ENCODE data around the gene DCTPP1.

DCTPP1 gene

DNA sequence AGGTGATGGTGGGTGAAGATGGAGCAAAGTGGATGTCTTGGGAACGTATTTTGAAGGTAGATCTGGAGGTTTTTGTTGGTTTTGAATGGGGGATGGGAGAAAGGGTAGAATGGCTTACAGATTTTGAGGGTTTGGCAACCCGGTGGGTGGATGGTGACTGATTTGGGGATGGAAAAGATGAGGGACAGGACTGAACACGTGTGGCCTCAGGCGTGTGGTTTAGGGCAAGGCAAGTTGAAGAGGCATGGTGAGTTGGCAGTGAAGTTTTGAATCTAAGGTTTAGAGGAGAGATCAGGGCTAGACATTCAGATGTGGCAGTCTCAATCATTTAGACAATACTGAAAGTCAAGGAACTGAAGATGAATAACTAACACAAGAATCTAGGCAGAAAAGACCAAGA, 5.0 kb upstream of the DCTPP1 start:
- Histone ChIP-seq H3K14ac (ENCODE audit: low read length) (no peak overlapping the region), H2BK15ac (ENCODE audit: low read length) (no peak overlapping the region), H3K9ac (ENCODE audit: low read depth, low read length, poor library complexity) (no peak overlapping the region), H4K8ac (ENCODE audit: low read depth, low read length) (no peak overlapping the region), H3K4me3 (ENCODE audit: low read length in 2 of 2) (no peak overlapping the region), H3K4me2 (ENCODE audit: insufficient read depth, low read length, poor library complexity, severe bottlenecking) (no peak overlapping the region), H4K91ac (ENCODE audit: low read depth, low read length, poor library complexity) (no peak overlapping the region), H3K23ac (ENCODE audit: low read depth, low read length, poor library complexity) (no peak overlapping the region), H3K79me1 (ENCODE audit: low read depth, low read length) (no peaks in the 10 kb centered on the region), H3K36me3 (replicated peaks in 1 of 2; ENCODE audit: control insufficient read depth in 2 of 2, insufficient read depth in 2 of 2, low read length in 2 of 2) (no peaks in the 10 kb centered on the region), H3K27me3 (ENCODE audit: control insufficient read depth in 3 of 3, insufficient read depth in 3 of 3, low read depth in 1 of 3, low read length in 3 of 3) (peaks cover 0 to 10% (median 0%) of the 10 kb centered on the region in 3 experiments), H3K27ac (replicated peaks; ENCODE audit: low read length) (no peak overlapping the region), H2AFZ (ENCODE audit: low read length) (no peak overlapping the region), H2BK12ac (ENCODE audit: low read length) (no peak overlapping the region), H2AK5ac (ENCODE audit: low read depth, low read length) (no peak overlapping the region), H3K9me3 (replicated peaks in 1 of 2; ENCODE audit: control insufficient read depth in 2 of 2, insufficient read depth in 1 of 2, low read depth in 1 of 2, low read length in 2 of 2) (no peaks in the 10 kb centered on the region), H2BK5ac (ENCODE audit: low read length) (no peak overlapping the region), H3K4me1 (ENCODE audit: control insufficient read depth in 2 of 2, insufficient read depth in 1 of 2, low read depth in 1 of 2, low read length in 2 of 2) (peaks cover 4 to 5% of the 10 kb centered on the region in 2 donors), H3K18ac (ENCODE audit: low read length) (no peak overlapping the region), H2BK120ac (ENCODE audit: low read depth, low read length) (no peak overlapping the region), H3K4ac (ENCODE audit: low read length) (no peak overlapping the region)
- DNase-seq (ENCODE audit: low spot score), result no peak
- 100% methylated on average over 1 of the region's 4 CpGs; no CpG with 5 or more reads in 1 of the 2 donors for WGBS, 2 donors (ENCODE audit: extremely low coverage in 2 of 2, insufficient read length in 2 of 2, insufficient replicate concordance in 1 of 2)

- no peak for DNase-seq (ENCODE audit: low spot score)
- Histone ChIP-seq H3K4me2 (ENCODE audit: insufficient read depth, low read length, poor library complexity, severe bottlenecking) (no peak overlapping the region), H3K79me1 (ENCODE audit: low read depth, low read length) (peaks cover 5% of the 10 kb centered on the region), H3K9me3 (replicated peaks in 1 of 2; ENCODE audit: control insufficient read depth in 2 of 2, insufficient read depth in 1 of 2, low read depth in 1 of 2, low read length in 2 of 2) (no peaks in the 10 kb centered on the region), H2BK15ac (ENCODE audit: low read length) (peak overlapping the region; percentile 34), H3K9ac (ENCODE audit: low read depth, low read length, poor library complexity) (no peak overlapping the region), H2BK12ac (ENCODE audit: low read length) (no peak overlapping the region), H4K91ac (ENCODE audit: low read depth, low read length, poor library complexity) (no peak overlapping the region), H3K36me3 (replicated peaks in 1 of 2; ENCODE audit: control insufficient read depth in 2 of 2, insufficient read depth in 2 of 2, low read length in 2 of 2) (peaks cover 8 to 21% of the 10 kb centered on the region in 2 donors), H3K14ac (ENCODE audit: low read length) (peak overlapping the region; percentile 65), H3K27ac (replicated peaks; ENCODE audit: low read length) (peak overlapping the region; percentile 66), H2AK5ac (ENCODE audit: low read depth, low read length) (no peak overlapping the region), H3K27me3 (ENCODE audit: control insufficient read depth in 3 of 3, insufficient read depth in 3 of 3, low read depth in 1 of 3, low read length in 3 of 3) (peaks cover 0 to 7% (median 0%) of the 10 kb centered on the region in 3 experiments), H2BK5ac (ENCODE audit: low read length) (no peak overlapping the region), H2AFZ (ENCODE audit: low read length) (peak overlapping the region; percentile 89), H3K4ac (ENCODE audit: low read length) (no peak overlapping the region), H3K23ac (ENCODE audit: low read depth, low read length, poor library complexity) (peak overlapping the region; percentile 14), H4K8ac (ENCODE audit: low read depth, low read length) (peak overlapping the region; percentile 99), H3K4me1 (ENCODE audit: control insufficient read depth in 2 of 2, insufficient read depth in 1 of 2, low read depth in 1 of 2, low read length in 2 of 2) (peaks cover 4 to 13% of the 10 kb centered on the region in 2 donors), H3K18ac (ENCODE audit: low read length) (peak overlapping the region; percentile 27), H3K4me3 (ENCODE audit: low read length in 2 of 2) (peak overlapping the region; percentile 49 to 73), H2BK120ac (ENCODE audit: low read depth, low read length) (no peak overlapping the region)
- WGBS, 2 donors (ENCODE audit: extremely low coverage in 2 of 2, insufficient read length in 2 of 2, insufficient replicate concordance in 1 of 2), result no CpG with 5 or more reads among the region's 19 CpGs
Measured at GRCh38 chr16:30430428-30430970, 669 bp upstream of the DCTPP1 start.

- peak overlapping the region; percentile 97 for H3K18ac ChIP-seq (ENCODE audit: low read length)
- peak overlapping the region; percentile 48 for H3K23ac ChIP-seq (ENCODE audit: low read depth, low read length, poor library complexity)
- peak overlapping the region; percentile 89 for H2AFZ ChIP-seq (ENCODE audit: low read length)
- no peak overlapping the region for H2BK120ac ChIP-seq (ENCODE audit: low read depth, low read length)
- peaks cover 5% of the 10 kb centered on the region for H3K79me1 ChIP-seq (ENCODE audit: low read depth, low read length)
- peak overlapping the region; percentile 85 for H3K14ac ChIP-seq (ENCODE audit: low read length)
- peaks cover 4 to 13% of the 10 kb centered on the region in 2 donors for H3K4me1 ChIP-seq (ENCODE audit: control insufficient read depth in 2 of 2, insufficient read depth in 1 of 2, low read depth in 1 of 2, low read length in 2 of 2)
- DNase-seq (ENCODE audit: low spot score), result no peak
- no peak overlapping the region for H4K8ac ChIP-seq (ENCODE audit: low read depth, low read length)
- peak overlapping the region; percentile 73 to 92 for H3K4me3 ChIP-seq (ENCODE audit: low read length in 2 of 2)
- H3K9me3 ChIP-seq (replicated peaks in 1 of 2; ENCODE audit: control insufficient read depth in 2 of 2, insufficient read depth in 1 of 2, low read depth in 1 of 2, low read length in 2 of 2), result no peaks in the 10 kb centered on the region
- peak overlapping the region; percentile 65 for H2BK12ac ChIP-seq (ENCODE audit: low read length)
- H2BK15ac ChIP-seq (ENCODE audit: low read length), result no peak overlapping the region
- no peak overlapping the region for H3K4ac ChIP-seq (ENCODE audit: low read length)
- WGBS, 2 donors (ENCODE audit: extremely low coverage in 2 of 2, insufficient read length in 2 of 2, insufficient replicate concordance in 1 of 2), result no CpG with 5 or more reads among the region's 11 CpGs
- H3K9ac ChIP-seq (ENCODE audit: low read depth, low read length, poor library complexity), result peak overlapping the region; percentile 95
- H4K91ac ChIP-seq (ENCODE audit: low read depth, low read length, poor library complexity), result no peak overlapping the region
- H3K36me3 ChIP-seq (replicated peaks in 1 of 2; ENCODE audit: control insufficient read depth in 2 of 2, insufficient read depth in 2 of 2, low read length in 2 of 2), result peaks cover 12 to 32% of the 10 kb centered on the region in 2 donors
- H3K27ac ChIP-seq (replicated peaks; ENCODE audit: low read length), result no peak overlapping the region
- H2BK5ac ChIP-seq (ENCODE audit: low read length), result peak overlapping the region; percentile 61
- no peaks in the 10 kb centered on the region for H3K27me3 ChIP-seq (ENCODE audit: control insufficient read depth in 3 of 3, insufficient read depth in 3 of 3, low read depth in 1 of 3, low read length in 3 of 3)
- peak overlapping the region; percentile 95 for H2AK5ac ChIP-seq (ENCODE audit: low read depth, low read length)
- peak overlapping the region; percentile 89 for H3K4me2 ChIP-seq (ENCODE audit: insufficient read depth, low read length, poor library complexity, severe bottlenecking)
Measured at GRCh38 chr16:30429418-30429677, 482 bp downstream of the DCTPP1 start.

GRCh38 chr16:30428055-30428454, 1.8 kb downstream of the DCTPP1 start:
- Histone ChIP-seq H2BK15ac (ENCODE audit: low read length) (no peak overlapping the region), H2BK5ac (ENCODE audit: low read length) (no peak overlapping the region), H2AK5ac (ENCODE audit: low read depth, low read length) (no peak overlapping the region), H3K4me1 (ENCODE audit: control insufficient read depth in 2 of 2, insufficient read depth in 1 of 2, low read depth in 1 of 2, low read length in 2 of 2) (peaks cover 4 to 13% of the 10 kb centered on the region in 2 donors), H2AFZ (ENCODE audit: low read length) (no peak overlapping the region), H2BK12ac (ENCODE audit: low read length) (no peak overlapping the region), H3K14ac (ENCODE audit: low read length) (no peak overlapping the region), H3K36me3 (replicated peaks in 1 of 2; ENCODE audit: control insufficient read depth in 2 of 2, insufficient read depth in 2 of 2, low read length in 2 of 2) (peaks cover 22 to 45% of the 10 kb centered on the region in 2 donors), H2BK120ac (ENCODE audit: low read depth, low read length) (no peak overlapping the region), H3K9me3 (replicated peaks in 1 of 2; ENCODE audit: control insufficient read depth in 2 of 2, insufficient read depth in 1 of 2, low read depth in 1 of 2, low read length in 2 of 2) (no peaks in the 10 kb centered on the region), H3K23ac (ENCODE audit: low read depth, low read length, poor library complexity) (no peak overlapping the region), H3K79me1 (ENCODE audit: low read depth, low read length) (peaks cover 6% of the 10 kb centered on the region), H4K91ac (ENCODE audit: low read depth, low read length, poor library complexity) (no peak overlapping the region), H3K9ac (ENCODE audit: low read depth, low read length, poor library complexity) (no peak overlapping the region), H4K8ac (ENCODE audit: low read depth, low read length) (no peak overlapping the region), H3K4me2 (ENCODE audit: insufficient read depth, low read length, poor library complexity, severe bottlenecking) (no peak overlapping the region), H3K4me3 (ENCODE audit: low read length in 2 of 2) (peak overlapping the region in 1 of 2 donors; percentile 17), H3K27me3 (ENCODE audit: control insufficient read depth in 3 of 3, insufficient read depth in 3 of 3, low read depth in 1 of 3, low read length in 3 of 3) (no peaks in the 10 kb centered on the region), H3K27ac (replicated peaks; ENCODE audit: low read length) (no peak overlapping the region), H3K18ac (ENCODE audit: low read length) (no peak overlapping the region), H3K4ac (ENCODE audit: low read length) (no peak overlapping the region)
- no CpG with 5 or more reads among the region's 4 CpGs for WGBS, 2 donors (ENCODE audit: extremely low coverage in 2 of 2, insufficient read length in 2 of 2, insufficient replicate concordance in 1 of 2)
- DNase-seq (ENCODE audit: low spot score), result no peak

Data from neuronal stem cell (in vitro differentiated cells).